DMS79 treated with DMSO at 0.1 percent for 48 hours (cell line): Measurements from ENCODE around the gene CACNA1H.
"Not testable (repeated sequence)": the region's sequence is repeated elsewhere in the genome, so short reads cannot be mapped to it uniquely, and the experiment has no call there.

ENCODE experiments used
- DNase-seq: peaks from one replicate; lab custom pipeline; 2025; lab: John Stamatoyannopoulos, UW

The CACNA1H gene

GRCh38 chr16:1247903-1248537, 95.1 kb downstream of the CACNA1H start:
- DNase-seq, result not testable (repeated sequence)

GRCh38 chr16:1249031-1249755, 96.3 kb downstream of the CACNA1H start:
- DNase-seq, result not testable (repeated sequence)

GRCh38 chr16:1253701-1254364, 100.9 kb downstream of the CACNA1H start:
- not testable (repeated sequence) for DNase-seq

- not testable (repeated sequence) for DNase-seq
Measured at GRCh38 chr16:1254821-1255220, 101.9 kb downstream of the CACNA1H start.

GRCh38 chr16:1255276-1256122, 102.6 kb downstream of the CACNA1H start, which contains the start of gene TPSD1:
Gene TPSD1 (plus strand): TSS chr16:1256069. CDS start chr16:1256281, 212 bp downstream.
- not testable (repeated sequence) for DNase-seq

- not testable (repeated sequence) for DNase-seq
Measured at GRCh38 chr16:1256296-1256873, 103.5 kb downstream of the CACNA1H start.

GRCh38 chr16:1256874-1257322, 104.0 kb downstream of the CACNA1H start:
- DNase-seq, result no peak

GRCh38 chr16:1257561-1258224, 104.8 kb downstream of the CACNA1H start:
- no peak for DNase-seq

GRCh38 chr16:1258225-1258600, 105.3 kb downstream of the CACNA1H start:
- DNase-seq, result no peak

GRCh38 chr16:1258906-1259759, 106.2 kb downstream of the CACNA1H start:
- peak; percentile 24 for DNase-seq

GRCh38 chr16:1259760-1260068, 106.8 kb downstream of the CACNA1H start:
- no peak for DNase-seq

- DNase-seq, result no peak
Measured at GRCh38 chr16:1260101-1260680, 107.3 kb downstream of the CACNA1H start.

- no peak for DNase-seq
Measured at GRCh38 chr16:1261131-1261892, 108.4 kb downstream of the CACNA1H start.

GRCh38 chr16:1262210-1262845, 109.4 kb downstream of the CACNA1H start:
- DNase-seq, result no peak

GRCh38 chr16:1262846-1263221, 109.9 kb downstream of the CACNA1H start:
- no peak for DNase-seq

- no peak for DNase-seq
Measured at GRCh38 chr16:1263591-1264344, 110.9 kb downstream of the CACNA1H start.

- DNase-seq, result no peak
Measured at GRCh38 chr16:1264345-1265089, 111.6 kb downstream of the CACNA1H start.
